ENCODE results near the gene TTLL12.

GRCh38 chr22:43208703-43209522, 22.0 kb upstream of the TTLL12 start:
- TF ChIP-seq CTCF (conservative IDR thresholded peaks at IDR 0.05; ENCODE audit: low read depth in 2 of 2) (no peak), EZH2 (IDR thresholded peaks at IDR 0.05; ENCODE audit: low read depth, unreplicated experiment) (no peak), REST (IDR thresholded peaks at IDR 0.05; ENCODE audit: unreplicated experiment) (no peak), EZH2phosphoT487 (IDR thresholded peaks at IDR 0.05; ENCODE audit: unreplicated experiment) (no peak), ETS1 (IDR thresholded peaks at IDR 0.05) (no peak), CREB1 (CRISPR knock-in tag; IDR thresholded peaks at IDR 0.05; ENCODE audit: low read depth) (no peak), POLR2AphosphoS5 (IDR thresholded peaks at IDR 0.05; ENCODE audit: low read depth) (no peak), JUNB (IDR thresholded peaks at IDR 0.05; ENCODE audit: unreplicated experiment) (no peak), NANOG (IDR thresholded peaks at IDR 0.05; ENCODE audit: borderline replicate concordance) (no peak), ZNF462 (CRISPR knock-in tag; IDR thresholded peaks at IDR 0.05) (no peak)

All from GM23338 (cell line).